NB4 (cell line): ENCODE measurements around the gene FRRS1L.

Source experiments
- DNase-seq: peaks from one replicate; pipeline ENCODE4 v3.0.0; 2010; ENCODE audit warnings: low read depth
- H3K4me3 ChIP-seq: one replicate; pipeline ENCODE4 v1.5.1; 2011; ENCODE audit warnings: mild to moderate bottlenecking, low read depth, low read length, moderate library complexity
- CTCF ChIP-seq: IDR thresholded peaks from one replicate; pipeline ENCODE4 v1.5.1; 2012; ENCODE audit warnings: low read depth, low read length
- MAX ChIP-seq: IDR thresholded peaks from 2 replicates; pipeline ENCODE4 v1.6.1; 2011; ENCODE audit warnings: low read depth, low read length
- MYC ChIP-seq: IDR thresholded peaks from 2 replicates; pipeline ENCODE4 v1.6.1; 2011; ENCODE audit warnings: low read depth, low read length
- POLR2A ChIP-seq: IDR thresholded peaks from 2 replicates; pipeline ENCODE4 v1.6.1; 2011; ENCODE audit warnings: mild to moderate bottlenecking; ENCODE audit not compliant: insufficient read length; ENCODE audit errors: extremely low read depth

The FRRS1L gene

GRCh38 chr9:109192732-109193361, 25.8 kb upstream of the FRRS1L start:
- no peak overlapping the region for H3K4me3 ChIP-seq
- TF ChIP-seq POLR2A (no peak), CTCF (peak; percentile 63)
- peak; percentile 52 for DNase-seq

- TF ChIP-seq MAX (no peak), POLR2A (no peak), MYC (no peak), CTCF (no peak)
- no peak for DNase-seq
- no peak overlapping the region for H3K4me3 ChIP-seq
Observed at GRCh38 chr9:109191746-109192145, 24.7 kb upstream of the FRRS1L start.

GRCh38 chr9:109190151-109190550, 23.1 kb upstream of the FRRS1L start:
- no peak overlapping the region for H3K4me3 ChIP-seq
- TF ChIP-seq CTCF: no peak
- no peak for TF ChIP-seq MAX
- TF ChIP-seq MYC: no peak
- no peak for DNase-seq

- TF ChIP-seq POLR2A (no peak), CTCF (no peak), MAX (no peak), MYC (no peak)
- DNase-seq: no peak
- no peak overlapping the region for H3K4me3 ChIP-seq
Observed at GRCh38 chr9:109186857-109187520, 19.9 kb upstream of the FRRS1L start.

- no peak overlapping the region for H3K4me3 ChIP-seq
- TF ChIP-seq CTCF (peak; percentile 33), POLR2A (no peak)
- DNase-seq: peak; percentile 26
Observed at GRCh38 chr9:109182940-109183798, 16.1 kb upstream of the FRRS1L start.
